Ureter (tissue), 1 donor: Measurements from ENCODE around the gene ABLIM2. TPM values are rescaled to one million over a fixed set of nuclear protein-coding genes. Genes with fewer than 3 reads are reported as not detected.
A peak's percentile ranks its signal among the peaks of the same experiment; 100 is the strongest.
"Not testable (repeated sequence)": the region's sequence is repeated elsewhere in the genome, so short reads cannot be mapped to it uniquely, and the experiment has no call there.

Experiments
- DNase-seq: peaks from one replicate; pipeline ENCODE4 v3.0.0-alpha.2; 2020; ENCODE audit warnings: low spot score
- total RNA-seq: library from RNA; stranded (reverse); gene quantifications from one replicate; pipeline ENCODE4 v1.2.4, GENCODE V29; 2023
- donor health status: DM: yes; HTN: yes; CAD: no.

The ABLIM2 gene
- total RNA-seq, 1 donor from 2014 or later, result 8.5 TPM

DNA sequence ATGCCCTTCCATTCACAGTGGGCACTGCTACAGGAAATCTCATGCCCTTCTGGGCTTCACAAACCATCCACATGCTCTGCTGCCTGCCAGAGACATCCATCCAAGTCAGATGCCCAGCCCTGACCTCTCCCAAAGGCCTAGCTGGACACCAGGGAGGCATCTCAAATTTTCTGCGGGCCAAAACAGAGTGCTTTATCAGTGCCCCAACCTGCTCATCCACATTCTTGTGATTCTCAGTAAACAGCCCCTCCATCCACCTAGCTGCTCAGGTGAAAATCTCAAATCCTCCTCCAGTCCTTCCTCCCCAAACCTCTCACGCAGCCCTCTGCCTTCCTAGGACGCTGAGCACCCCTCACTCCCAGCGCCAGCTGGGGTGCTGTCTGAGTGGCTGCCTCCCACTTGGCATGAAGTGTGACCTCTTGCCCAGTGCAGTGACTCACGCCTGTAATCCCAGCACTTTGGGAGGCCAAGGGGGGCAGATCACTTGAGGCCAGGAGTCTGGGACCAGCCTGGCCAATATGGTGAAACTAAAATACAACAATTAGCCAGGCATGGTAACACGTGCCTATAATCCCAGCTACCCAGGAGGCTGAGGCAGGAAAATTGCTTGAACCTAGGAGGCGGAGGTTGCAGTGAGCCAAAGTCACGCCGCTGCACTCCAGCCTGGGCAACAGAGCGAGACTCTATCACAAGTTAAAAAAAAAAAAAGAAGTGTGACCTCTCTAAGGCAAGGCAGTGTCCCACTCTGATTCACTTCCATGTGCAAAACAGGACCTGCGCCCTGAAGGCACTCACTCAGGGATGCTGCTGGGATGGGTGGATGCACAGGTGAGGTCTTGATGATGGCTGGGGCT is 217.3 kb downstream of the ABLIM2 start:
- no peak for DNase-seq

GRCh38 chr4:7939377-7940108 is 219.1 kb downstream of the ABLIM2 start, which contains the start of gene AFAP1:
Gene AFAP1, minus strand, starts transcription at chr4:7939861. Its CDS starts 67,783 bp downstream, at chr4:7872078.
- DNase-seq, result peak; percentile 87

DNA sequence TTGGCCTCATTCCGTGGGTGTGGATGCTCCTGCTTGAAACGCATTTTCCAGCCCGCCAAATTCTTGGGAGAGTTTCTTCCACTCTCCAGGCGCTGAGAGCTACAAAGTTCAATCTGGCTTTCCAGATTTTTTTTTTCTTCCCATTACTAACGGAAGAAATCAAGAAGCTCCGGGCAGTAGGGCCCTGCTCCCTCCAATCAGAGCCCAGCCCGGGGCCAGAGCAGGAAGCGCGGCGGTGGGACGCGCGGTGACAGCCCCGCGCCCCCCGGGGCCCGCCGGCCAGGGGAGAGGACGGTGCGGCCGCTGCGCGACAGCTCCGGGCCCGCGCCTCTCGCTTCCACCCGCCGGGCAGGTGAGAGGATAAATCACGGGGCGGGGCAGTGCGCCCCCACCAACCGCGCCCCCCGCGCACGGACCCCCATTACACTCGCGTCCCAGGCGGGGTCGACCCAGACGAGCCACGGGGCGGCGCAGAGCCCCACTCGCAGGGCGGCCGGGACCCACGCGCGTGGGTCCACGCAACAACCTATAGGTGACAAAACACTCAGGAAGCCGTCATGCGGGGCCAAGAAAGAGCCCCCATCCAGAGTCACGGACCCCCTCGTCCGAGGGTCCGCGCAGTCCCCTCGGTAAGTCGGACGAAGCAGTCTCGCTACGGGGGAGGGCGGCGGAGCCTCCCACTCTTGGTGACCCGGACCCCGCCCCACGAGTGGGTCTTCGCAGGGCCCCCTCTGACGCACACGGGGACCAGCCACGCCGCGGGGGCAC is 219.8 kb downstream of the ABLIM2 start:
- DNase-seq, result no peak

DNA sequence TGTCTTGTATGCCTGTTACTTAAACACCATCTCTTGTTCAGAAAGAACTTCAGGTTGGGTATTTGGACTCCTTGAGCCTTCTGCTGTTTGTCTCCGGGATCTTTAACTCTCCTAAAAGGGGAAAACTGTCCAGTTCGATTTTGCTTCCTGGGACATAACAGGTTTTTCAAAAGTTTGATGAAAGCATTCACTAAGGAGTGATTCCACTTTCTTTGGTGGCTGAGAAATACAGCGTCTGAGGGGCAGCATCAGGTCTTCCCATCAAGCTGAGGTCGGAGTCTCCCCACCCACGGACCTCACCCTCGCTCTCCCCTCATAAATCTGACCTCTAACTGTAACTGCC is 220.4 kb downstream of the ABLIM2 start:
- no peak for DNase-seq

DNA sequence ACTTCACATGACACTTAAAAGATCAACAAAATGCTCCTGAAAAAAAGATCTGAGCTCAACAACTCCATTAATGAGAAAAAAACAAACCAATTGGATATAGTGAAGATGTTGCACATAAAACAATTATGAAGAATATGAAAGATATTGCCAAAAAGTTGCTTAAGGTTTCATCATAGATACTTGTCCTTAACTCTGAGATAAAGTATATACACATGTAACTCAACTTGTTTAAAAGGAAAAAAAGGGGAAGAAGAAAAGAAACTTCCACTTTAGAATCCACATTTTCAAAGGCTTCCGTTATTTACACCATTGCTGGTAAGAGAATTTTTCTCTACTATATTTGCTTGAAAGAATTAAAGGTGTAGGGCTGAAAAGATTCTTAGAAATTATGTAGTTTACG is 221.6 kb downstream of the ABLIM2 start:
- no peak for DNase-seq

- DNase-seq, result no peak
Observed at GRCh38 chr4:7933651-7934510, 224.7 kb downstream of the ABLIM2 start.

DNA sequence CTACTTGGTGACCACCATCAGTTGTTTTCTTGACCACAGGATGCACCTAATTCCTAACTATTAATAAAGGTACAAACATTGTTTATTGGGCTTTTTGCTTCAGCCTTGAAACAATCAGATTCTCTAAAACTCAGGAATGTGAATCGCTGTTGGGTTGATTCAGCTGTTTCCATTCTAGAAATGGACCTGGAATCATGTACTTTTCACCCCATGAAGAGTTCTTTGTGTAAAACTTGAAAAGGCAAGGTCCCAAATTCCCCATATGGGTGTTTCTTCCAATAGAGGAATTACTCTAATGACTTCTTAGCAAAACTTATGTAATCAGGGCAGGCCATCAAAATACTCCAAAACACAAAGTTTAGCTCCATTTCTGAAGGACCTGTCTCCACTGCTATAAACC is 226.3 kb downstream of the ABLIM2 start:
- no peak for DNase-seq

DNA sequence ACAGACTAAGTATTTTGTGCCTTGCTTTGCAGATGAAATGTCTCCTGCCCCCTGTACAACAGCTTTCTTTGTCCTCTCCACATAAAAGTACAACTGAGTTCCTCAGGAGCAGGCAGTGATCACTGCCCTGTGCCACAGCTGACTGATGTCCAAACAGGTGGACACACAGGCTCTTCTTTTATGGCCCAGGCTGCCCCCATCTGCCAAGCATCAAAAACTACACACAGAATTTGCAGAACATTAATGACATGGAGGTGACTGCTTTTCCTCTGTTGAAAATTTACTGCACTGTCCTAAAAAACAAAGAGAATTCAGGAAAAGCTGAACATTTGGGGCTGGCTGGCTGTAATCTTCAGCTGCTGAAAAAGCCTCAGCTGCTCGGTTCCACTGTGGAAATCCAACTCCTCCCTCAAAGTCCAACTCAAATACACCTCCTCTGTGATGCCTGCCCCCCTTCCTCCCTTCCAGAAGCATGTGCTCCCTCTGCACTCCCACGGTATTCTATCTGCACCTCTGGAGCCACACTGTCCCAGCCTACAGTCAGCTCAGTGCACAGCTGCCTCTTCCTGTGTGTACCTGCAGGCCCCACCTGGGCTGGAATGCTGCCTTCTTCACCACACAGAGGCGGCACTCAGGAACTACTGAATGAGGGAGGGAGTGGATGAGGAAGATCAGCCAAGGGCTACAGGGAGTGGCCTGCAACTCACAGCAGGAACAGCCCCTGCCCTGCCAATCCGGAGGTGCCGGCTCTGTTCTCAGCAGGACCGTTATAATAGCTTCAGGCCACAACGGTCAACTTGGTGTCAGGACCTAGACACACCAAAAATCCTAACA is 229.3 kb downstream of the ABLIM2 start:
- peak; percentile 56 for DNase-seq

DNA sequence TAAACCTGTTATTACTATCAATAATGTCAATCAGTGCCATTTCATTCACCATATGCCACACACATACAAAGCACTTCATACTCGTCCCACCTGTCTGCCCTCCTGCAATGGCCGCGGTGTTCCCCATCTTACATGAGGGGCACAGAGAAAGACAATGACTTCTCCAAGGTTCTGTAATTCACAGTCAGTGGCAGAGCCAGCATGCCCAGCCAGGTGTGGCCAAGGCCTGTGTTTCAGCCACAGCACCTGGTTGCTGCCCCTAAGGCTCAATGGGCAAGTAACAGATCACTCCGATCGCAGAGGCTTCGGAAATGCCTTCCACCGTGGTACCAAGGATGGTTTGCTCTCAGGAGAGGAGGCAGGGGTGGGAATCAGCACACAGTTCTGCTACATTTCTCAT is 229.9 kb downstream of the ABLIM2 start:
- DNase-seq, result no peak

- no peak for DNase-seq
Observed at GRCh38 chr4:7926822-7927221, 231.8 kb downstream of the ABLIM2 start.

DNA sequence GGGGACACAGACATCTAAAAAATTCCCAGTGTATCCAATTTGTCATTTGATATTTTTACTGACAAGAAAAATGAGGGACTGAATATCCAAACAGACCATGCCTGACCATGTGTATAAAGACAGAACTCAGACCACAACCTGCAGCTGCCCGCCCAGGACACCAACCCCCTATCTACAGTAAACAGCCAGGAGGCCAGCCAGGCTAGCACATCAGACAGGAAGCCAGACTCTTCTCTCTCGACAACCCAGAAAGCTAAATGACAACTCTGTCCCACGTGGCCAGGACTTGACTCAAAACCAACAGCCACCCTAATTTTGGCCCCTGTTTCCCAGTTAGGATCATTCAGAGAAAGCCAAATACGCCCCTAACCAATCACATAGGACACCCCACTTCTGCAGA is 234.0 kb downstream of the ABLIM2 start:
- no peak for DNase-seq

GRCh38 chr4:7924163-7924562 is 234.4 kb downstream of the ABLIM2 start:
- no peak for DNase-seq

- DNase-seq, result no peak
Observed at GRCh38 chr4:7922466-7922865, 236.1 kb downstream of the ABLIM2 start.

GRCh38 chr4:7918981-7919380 is 239.6 kb downstream of the ABLIM2 start:
- DNase-seq, result no peak

DNA sequence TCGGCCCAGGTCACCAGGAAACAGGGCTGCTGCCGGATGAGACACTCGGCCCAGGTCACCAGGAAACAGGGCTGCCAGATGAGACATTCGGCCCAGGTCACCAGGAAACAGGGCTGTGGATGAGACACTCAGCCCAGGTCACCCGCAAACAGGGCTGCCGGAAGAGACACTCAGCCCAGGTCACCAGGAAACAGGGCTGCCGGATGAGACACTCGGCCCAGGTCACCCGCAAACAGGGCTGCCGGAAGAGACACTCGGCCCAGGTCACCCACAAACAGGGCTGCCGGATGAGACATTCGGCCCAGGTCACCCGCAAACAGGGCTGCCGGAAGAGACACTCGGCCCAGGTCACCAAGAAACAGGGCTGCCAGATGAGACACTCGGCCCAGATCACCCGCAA is 240.4 kb downstream of the ABLIM2 start:
- not testable (repeated sequence) for DNase-seq

- DNase-seq, result no peak
Observed at GRCh38 chr4:7917669-7918068, 240.9 kb downstream of the ABLIM2 start.

- no peak for DNase-seq
Observed at GRCh38 chr4:7915875-7916242, 242.8 kb downstream of the ABLIM2 start.
